SIG-M5 treated with dmso at 0.1 percent for 504 hours (cell line): Measurements from ENCODE around the gene PACS1.
"Not testable (repeated sequence)": the region's sequence is repeated elsewhere in the genome, so short reads cannot be mapped to it uniquely, and the experiment has no call there.

ENCODE experiments used
- DNase-seq: peaks from one replicate; lab custom pipeline; 2025; ENCODE audit not compliant: unreplicated experiment; lab: John Stamatoyannopoulos, UW

The PACS1 gene

DNA sequence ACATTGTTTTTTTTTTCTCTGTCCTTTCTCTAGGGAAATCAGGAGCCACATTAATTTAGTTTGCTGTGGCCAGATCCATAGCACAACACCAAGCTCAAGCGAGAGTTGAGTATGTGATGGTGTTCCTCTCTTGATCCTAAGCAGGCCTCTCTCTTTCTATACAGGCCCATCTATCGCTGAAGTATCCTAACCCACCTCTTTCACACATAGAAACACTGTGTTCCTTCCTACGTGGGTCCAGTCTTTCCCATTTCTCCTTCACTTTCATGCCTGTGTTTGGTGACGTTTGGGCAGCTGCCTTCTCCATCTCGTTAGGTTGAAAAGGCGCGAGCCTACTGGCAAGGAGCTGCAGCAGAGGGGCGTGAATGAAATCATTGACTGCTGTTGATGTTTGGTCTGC lies 2.4 kb downstream of the PACS1 start:
- no peak for DNase-seq

DNA sequence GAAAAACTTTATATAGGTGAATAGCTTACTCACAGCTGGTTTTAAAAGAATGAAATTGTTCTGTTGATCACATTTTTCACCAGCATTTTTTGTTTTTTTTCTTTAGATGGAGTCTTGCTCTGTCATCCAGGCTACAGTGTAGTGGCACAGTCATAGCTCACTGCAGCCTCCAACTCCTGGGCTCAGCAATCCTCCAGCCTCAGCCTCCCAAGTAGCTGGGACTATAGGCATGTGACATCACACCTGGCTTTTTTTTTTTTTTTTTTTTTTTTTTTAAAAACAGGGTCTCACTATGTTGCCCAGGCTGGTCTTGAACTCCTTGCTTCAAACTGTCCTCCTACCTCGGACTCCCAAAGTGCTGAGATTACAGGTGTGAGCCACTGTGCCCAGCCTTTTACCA lies 3.6 kb downstream of the PACS1 start:
- DNase-seq, result no peak

DNA sequence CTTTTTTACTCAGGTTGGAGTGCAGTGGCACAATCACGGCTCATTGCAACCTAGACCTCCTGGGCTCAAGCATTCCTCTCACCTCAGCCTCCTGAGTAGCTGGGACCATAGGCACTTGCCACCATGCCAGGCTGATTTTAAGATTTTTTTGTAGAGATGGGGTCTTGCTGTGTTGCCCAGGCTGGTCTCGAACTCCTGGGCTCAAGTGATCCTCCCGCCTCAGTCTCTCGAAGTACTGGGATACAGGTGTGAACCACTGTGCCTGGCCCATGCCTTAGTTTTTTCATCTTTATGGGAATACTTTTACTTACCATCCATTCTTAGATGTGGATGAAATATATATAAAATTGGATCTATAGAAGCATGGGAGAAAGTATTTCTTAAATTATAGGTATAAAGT lies 5.2 kb downstream of the PACS1 start:
- no peak for DNase-seq

DNA sequence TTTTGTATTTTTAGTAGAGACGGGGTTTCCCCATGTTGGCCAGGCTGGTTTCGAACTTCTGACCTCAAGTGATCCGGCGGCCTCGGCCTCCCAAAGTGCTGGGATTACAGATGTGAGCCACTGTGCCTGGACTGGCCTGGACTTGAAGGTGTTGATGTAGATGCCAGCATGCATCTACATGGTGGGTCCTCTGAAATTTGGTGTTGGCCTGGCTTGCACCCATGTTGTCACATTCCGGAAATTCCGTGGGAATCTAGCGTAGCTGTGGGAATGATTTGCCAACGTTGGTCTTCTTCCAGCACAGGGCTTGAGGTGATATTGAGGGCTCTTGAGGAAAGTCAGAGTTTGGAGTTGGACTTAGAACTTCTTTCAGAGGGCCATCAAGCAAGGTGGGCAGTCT lies 6.5 kb downstream of the PACS1 start:
- no peak for DNase-seq

DNA sequence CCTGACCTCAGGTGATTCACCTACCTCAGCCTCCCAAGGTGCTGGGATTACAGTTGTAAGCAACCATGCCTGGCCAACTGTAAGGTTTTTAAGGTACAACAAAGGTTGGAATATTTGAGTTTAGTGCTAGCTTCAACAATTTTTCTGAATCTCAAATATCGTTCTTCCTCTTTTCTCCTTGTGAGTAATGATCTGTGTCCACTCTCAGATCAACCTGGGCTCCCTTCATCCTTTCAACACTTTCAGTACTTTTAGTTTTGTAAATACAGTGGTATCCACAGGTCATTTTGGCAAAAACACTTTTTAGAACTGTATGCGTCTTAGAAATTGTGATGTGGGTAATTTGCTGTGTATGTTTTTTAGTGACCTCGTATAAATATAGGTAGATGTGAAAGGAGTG lies 7.9 kb downstream of the PACS1 start:
- DNase-seq, result no peak

DNA sequence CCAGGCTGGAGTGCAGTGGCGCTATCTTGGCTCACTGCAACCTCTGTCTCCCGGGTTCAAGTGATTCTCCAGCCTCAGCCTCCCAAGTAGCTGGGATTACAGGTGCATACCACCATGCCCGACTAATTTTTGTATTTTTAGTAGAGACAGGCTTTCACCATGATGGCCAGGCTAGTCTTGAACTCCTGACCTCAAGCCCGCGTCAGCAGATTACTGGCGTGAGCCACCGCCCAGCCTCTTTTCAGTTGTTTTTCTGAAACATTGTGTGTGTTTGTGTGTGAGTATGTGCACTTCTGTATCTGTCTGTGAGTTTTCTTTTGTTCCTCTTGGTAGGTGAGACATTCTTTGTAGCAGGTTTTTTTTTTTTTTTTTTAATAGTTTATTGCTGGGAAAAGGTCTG lies 8.9 kb downstream of the PACS1 start:
- DNase-seq, result not testable (repeated sequence)

DNA sequence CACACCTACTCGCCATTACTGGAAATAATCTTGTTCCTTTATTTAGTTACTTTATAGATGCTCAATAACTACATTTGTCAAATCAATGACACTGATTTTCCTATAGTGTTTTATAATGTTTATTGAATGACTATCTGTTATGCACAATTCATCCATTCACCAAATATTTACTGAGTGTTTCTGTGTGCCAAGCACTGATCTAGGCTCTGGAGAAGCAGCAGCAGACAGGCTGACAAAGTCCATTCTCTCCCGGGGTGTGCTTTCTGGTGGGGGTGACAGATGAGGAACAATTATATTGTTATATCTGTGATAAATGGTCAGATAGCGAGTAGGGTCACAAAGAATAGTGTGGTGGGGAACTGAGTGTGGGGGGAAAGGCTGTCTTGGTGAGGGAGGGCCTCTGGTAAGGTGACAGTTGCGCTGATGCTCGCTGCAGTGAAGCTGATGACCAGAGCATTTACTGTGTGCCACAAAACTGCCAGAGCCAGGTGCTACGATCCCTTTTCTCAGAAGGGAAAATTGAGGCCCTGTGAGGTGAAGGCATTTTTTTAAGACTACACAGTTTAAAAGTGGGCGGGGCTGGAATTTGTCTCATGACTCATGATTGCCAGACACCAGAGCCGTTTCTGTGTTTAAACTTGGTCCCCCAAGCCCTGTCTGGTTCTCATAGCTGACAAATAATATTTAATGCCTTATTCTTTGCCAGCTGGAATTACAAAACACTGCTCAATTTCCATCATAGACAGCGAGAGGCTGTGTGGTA lies 10.2 kb downstream of the PACS1 start:
- peak; percentile 25 for DNase-seq

DNA sequence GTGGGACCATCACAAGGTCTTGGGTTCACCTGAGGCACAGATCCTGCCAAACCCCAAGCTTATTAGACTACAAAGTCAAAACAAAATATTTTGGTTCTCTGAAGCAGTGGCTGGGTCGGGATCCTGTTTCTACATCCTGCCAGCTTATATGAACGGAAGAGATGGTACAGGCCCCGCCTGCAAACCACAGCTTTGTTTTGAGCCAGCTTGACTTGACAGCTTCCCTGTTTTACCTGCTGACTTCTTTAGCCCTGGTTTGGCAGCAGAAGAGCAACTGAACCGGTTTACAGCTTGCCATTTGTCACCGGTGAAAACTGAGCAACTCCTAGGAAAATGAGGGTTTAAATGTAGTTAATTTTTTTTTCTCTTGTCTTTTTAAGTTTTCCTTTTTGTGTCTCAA lies 11.4 kb downstream of the PACS1 start:
- peak; percentile 83 for DNase-seq

DNA sequence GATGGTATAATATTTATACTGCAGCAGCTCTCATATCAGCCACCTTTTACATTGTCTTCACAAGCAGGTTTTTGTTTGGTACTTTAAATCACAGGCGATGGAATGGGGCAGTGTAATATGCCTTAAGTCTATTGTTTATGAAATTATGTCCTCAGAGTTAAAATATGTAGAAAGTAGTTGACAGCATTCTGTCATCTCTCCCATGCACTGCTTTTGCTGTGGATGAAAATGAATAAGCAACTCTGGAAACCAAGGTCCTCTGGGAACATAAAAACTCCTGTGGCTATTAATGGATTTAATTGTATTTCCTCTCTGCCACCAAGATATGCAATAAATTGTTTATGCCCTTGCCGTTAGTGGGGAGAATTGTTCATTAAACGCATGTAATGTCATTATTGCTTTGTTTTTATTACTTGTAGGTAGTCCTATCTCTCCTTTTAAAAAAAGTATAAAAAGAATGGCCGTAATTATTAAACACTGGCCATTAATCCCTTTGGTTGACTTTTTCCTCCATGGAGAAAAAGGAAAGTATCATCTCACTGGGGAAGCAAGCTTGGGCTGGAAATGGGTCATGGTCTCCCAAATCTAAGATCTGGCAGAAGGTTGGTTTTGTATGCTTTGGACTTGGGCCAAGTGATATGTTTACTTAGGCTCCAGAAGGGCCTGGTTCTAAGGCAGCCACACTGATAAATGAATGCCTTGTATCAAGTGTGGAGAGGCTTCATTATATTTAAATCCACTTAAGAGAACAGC lies 13.1 kb downstream of the PACS1 start:
- no peak for DNase-seq

DNA sequence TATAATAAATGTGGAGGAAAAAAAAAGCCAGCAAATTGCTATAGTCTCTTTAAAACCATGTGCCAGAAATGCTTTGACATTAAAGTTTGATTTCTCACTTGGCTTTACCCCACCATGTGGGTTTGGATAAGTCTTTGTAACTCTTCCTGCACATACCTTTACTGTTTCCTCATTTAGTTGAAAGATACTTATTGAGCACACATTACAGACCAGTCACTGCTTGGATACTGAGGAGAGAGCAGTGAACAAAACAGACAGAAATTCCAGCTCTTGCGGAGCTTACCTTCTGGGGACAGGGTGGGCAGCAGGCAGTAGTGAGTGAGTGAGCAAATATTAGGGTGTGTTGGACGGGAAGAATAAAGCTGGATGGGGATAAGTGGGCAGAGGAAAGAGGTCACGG lies 13.7 kb downstream of the PACS1 start:
- no peak for DNase-seq

DNA sequence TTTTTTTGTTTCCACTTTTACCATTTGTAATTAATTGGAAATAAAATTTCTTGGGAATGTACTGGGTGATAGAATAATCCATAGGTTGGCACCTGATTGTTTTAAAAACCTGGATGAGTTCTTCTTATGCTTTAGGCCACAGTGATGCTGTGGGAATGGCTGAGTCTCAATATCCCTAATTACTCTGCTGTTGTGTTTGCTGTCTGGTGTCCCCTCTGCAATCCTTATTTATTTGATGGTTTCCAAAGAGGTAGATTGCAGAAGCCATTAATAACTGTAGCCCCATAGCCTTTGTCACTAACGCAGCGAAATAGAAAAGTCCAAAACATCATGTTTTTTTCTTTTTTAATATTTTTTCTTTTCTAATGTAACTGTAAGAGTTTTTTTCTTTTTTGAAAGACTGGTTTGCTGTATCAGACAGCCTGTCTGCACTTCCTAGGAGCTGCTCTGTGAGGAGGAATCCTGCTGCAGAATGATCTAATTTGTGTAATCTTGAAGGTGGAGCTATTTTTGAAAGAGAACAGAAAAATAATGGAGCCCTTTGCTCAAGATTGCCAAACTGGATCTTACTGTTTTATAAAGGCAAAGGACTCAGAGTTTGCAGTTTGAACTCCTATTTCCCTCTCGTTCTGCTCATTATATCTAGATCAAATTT lies 14.9 kb downstream of the PACS1 start:
- no peak for DNase-seq

DNA sequence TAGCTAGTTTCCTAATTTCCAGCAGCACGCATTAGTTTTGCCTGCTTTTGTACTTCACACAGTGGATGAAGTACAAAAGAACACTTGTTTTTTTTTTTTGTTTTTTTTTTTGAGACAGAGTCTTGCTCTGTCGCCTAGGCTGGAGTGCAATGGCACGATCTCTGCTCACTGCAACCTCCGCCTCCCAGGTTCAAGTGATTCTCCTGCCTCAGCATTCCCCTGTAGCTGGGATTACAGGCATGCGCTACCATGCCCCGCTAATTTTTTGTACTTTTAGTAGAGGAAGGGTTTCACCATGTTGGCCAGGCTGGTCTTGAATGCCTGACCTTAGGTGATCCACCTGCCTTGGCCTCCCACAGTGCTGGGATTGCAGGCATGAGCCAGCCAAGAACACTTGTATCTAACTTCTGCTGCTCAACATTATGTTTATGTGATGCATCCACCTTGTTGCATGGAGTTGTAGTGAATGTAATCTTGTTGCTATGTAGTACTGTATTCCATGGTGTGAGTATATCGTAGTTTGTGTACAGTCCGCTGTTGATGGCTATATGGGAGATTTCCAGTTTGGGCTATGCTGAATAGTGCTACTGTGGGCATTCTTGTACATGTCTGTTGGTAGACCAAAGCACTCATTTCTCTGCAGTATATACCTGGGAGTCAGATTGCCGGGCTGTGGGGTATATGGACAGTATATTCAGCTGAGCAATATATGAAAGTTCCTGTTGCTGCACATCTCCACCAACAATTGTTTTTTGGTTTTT lies 17.3 kb downstream of the PACS1 start:
- no peak for DNase-seq

DNA sequence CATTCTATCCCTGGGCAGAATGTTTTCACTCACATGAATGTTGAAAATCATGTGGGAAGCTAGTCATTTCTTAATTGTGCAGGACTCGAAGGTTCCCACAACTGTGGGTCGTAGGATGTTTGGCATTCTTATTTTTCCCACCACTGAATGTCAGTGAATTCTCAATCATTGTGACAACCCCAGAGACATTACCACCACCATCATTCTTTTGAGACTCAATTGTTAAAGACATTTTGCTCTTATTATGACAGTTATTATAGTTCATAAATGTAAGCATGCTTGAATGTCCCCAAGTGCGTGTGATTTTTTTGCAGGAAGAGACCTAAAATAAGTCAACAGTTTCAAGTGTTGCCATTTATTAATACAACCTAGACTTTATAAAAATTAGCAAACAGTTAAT lies 19.0 kb downstream of the PACS1 start:
- no peak for DNase-seq

DNA sequence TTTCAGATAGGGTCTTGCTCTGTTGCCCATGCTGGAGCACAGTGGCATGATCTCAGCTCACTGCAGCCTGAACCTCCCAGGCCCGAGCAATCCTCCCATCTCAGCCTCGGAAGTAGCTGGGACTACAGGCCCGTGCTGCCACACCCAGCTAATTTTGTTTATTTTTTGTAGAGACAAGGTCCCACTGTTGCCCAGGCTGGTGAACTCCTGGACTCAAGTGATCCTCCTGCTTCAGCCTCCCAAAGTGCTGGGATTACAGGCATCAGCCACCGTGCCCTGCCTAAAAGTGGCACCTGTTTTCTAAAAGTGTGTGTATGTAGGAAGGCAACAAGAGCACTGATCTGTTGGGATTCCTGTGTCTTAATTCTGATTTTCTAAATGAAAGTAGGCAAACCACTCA lies 20.2 kb downstream of the PACS1 start:
- no peak for DNase-seq

DNA sequence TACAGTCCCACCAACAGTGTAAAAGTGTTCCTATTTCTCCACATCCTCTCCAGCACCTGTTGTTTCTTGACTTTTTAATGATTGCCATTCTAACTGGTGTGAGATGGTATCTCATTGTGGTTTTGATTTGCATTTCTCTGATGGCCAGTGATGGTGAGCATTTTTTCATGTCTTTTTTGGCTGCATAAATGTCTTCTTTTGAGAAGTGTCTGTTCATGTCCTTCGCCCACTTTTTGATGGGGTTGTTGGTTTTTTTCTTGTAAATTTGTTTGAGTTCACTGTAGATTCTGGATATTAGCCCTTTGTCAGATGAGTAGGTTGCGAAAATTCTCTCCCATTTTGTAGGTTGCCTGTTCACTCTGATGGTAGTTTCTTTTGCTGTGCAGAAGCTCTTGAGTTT lies 22.1 kb downstream of the PACS1 start:
- not testable (repeated sequence) for DNase-seq

DNA sequence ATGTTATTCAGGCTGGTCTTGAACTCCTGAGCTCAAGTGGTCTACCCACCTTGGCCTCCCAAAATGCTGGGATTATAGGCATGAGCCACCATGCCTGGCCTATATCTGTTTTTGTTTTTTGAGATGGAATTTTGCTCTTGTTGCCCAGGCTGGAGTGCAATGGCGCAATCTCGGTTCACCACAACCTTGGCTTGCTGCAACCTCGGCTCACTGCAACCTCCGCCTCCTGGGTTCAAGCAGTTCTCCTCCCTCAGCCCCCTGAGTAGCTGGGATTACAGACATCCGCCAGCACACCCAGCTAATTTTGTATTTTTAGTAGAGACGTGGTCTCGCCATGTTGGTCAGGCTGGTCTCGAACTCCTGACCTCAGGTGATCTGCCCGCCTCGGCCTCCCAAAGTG lies 29.7 kb downstream of the PACS1 start:
- not testable (repeated sequence) for DNase-seq

DNA sequence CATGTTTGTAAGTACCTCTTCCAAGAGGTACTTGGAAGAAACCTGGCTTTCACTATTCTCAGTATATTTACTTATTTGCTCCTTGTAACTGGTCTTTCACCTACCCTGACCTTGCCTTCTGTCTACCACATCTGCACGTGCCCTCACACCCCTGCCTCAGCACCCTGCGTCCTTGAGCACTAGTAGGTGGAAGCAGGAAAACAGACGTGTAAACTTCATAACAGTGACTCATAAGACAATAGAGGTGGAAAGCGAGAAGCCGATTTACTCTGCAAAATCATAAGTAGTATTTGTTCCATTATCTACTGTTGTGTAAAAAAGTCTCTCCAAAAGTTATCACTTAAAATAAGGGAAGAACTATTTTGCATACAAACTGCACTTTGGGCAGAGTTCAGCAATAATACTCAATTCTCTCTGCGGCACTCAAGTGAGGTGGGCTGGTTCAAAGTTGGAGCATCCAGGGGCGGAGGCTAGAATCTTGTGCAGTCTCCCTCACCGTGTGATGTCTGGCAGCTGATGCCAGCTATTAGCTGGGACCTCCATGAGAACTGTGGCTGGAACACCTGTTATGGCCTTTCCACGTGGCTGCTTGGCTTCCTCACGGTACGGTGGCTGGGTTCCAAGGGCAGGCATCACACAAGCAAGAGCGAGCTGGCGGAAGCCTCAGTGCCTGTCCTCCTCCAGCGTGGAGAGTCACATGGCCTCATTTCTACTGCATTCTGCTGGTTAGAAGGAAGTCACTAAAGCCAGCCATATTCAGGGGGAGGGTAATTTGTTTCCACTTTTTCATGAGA lies 30.4 kb downstream of the PACS1 start:
- peak; percentile 13 for DNase-seq

DNA sequence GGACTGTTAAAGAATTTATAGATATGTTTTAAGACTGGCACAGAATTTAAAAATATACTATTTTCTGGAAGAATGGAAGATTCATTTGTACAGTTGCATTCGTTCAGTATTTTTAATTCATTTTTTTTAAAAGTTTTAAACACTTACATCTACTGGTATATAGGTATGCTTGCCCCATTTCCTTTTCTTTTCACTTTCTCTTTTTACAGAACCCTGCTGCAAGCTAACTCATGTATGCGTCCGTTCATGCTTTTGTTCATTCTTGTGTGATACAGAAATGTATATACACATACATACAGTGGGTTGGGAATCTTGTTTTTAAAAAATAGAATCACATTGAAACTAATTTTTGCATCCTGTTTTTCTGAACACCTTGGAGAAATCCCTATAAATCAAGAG lies 31.0 kb downstream of the PACS1 start:
- DNase-seq, result no peak

DNA sequence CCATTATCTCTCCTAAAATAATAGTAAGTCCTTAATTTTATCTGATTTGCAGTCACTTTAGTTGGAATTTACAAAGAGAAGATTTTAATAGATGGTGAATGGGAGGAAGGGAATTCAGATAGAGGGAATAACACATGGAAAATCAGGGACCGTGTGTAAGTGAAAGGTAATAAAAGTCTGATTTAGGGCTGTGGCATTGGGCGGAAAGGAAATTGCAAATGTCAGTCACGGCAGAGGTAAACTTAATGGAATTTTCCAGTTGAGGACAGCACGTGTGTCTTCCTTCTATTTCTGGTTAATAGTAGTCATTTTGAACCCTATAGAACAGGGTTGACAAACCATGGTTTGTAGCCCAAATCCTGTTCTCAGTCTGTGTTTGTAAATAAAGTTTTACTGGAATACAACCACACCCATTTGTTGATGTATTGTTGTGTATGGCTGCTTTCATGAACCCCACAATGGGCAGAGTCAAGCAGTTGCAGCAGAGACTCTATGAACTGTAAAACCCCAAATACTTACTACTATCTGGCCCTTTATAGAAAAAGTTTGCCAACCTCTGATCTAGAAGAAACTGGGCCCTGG lies 34.1 kb downstream of the PACS1 start:
- DNase-seq, result no peak
